Endodermal cell (in vitro differentiated cells): ENCODE data around the gene OR14A2. TPM values are rescaled to one million over a fixed set of nuclear protein-coding genes. Genes with fewer than 3 reads are reported as not detected.
"Not testable (repeated sequence)": the region's sequence is repeated elsewhere in the genome, so short reads cannot be mapped to it uniquely, and the experiment has no call there.

Source experiments
- DNase-seq: peaks from one replicate; pipeline ENCODE4 v3.0.0-alpha.2; 2017
- H3K27ac ChIP-seq: 2 replicates; pipeline ENCODE4 v1.5.1; 2013; ENCODE audit warnings: mild to moderate bottlenecking, low read depth, low read length, moderate library complexity
- H3K27me3 ChIP-seq: 2 replicates; pipeline ENCODE4 v1.6.1; 2013; ENCODE audit warnings: mild to moderate bottlenecking, low read length, moderate library complexity; ENCODE audit not compliant: insufficient read depth, control insufficient read depth, poor library complexity, severe bottlenecking
- H3K36me3 ChIP-seq: 2 replicates; pipeline ENCODE4 v1.7.0; 2013; ENCODE audit warnings: mild to moderate bottlenecking, low read length, moderate library complexity; ENCODE audit not compliant: control insufficient read depth, insufficient read depth
- H3K4me1 ChIP-seq: one replicate; pipeline ENCODE4 v1.7.0; 2013; ENCODE audit warnings: low read length; ENCODE audit not compliant: control insufficient read depth, insufficient read depth
- H3K4me3 ChIP-seq: 2 replicates; pipeline ENCODE4 v1.5.1; 2013; ENCODE audit warnings: mild to moderate bottlenecking, low read length, moderate library complexity
- H3K9ac ChIP-seq: 2 replicates; pipeline ENCODE4 v1.6.1; 2013; ENCODE audit warnings: mild to moderate bottlenecking, low read length, moderate library complexity; ENCODE audit not compliant: poor library complexity, severe bottlenecking; ENCODE audit errors: extremely low read depth
- H3K9me3 ChIP-seq: 2 replicates; pipeline ENCODE4 v1.6.1; 2013; ENCODE audit warnings: mild to moderate bottlenecking, low read length, moderate library complexity; ENCODE audit not compliant: control insufficient read depth
- H3K27ac Mint-ChIP-seq: 2 replicates; pipeline ENCODE4 v1.8.0; 2020; ENCODE audit warnings: mixed read lengths
- H3K27me3 Mint-ChIP-seq: 2 replicates; pipeline ENCODE4 v1.8.0; 2021; ENCODE audit warnings: mild to moderate bottlenecking, mixed read lengths; ENCODE audit not compliant: insufficient read depth
- H3K36me3 Mint-ChIP-seq: 2 replicates; pipeline ENCODE4 v1.8.0; 2020; ENCODE audit warnings: low read depth, mixed read lengths
- H3K4me1 Mint-ChIP-seq: 2 replicates; pipeline ENCODE4 v1.8.0; 2020; ENCODE audit warnings: mixed read lengths
- H3K4me3 Mint-ChIP-seq: 2 replicates; pipeline ENCODE4 v1.8.0; 2020; ENCODE audit warnings: mild to moderate bottlenecking, moderate library complexity, mixed read lengths
- H3K9me3 Mint-ChIP-seq: 2 replicates; pipeline ENCODE4 v1.8.0; 2020; ENCODE audit warnings: mild to moderate bottlenecking, mixed read lengths
- CTCF ChIP-seq: fragments of 200-600 bp; sonication (generic); conservative IDR thresholded peaks from 2 replicates; pipeline ENCODE4 v1.5.0; 2021; ENCODE audit warnings: antibody characterized with exemption, mild to moderate bottlenecking
- WGBS, 2 experiments: methylation state at CpG; one replicate each; pipeline versions ENCODE4 v1.1.5 to v1.1.7; 2013; ENCODE audit warnings: missing lambda C conversion rate in 2 of 2, mixed read lengths in 1 of 2; ENCODE audit not compliant: insufficient coverage in 1 of 2, insufficient read length in 1 of 2; 5-methylcytosine and 5-hydroxymethylcytosine counted together
- total RNA-seq, 2 donors: library from RNA; stranded (reverse); fragmentation: NEBNext Ultra II Directional in 1 of 2; extraction: Animal tissue kit (Norgen Biotek cat#: 25700) in 1 of 2; gene quantifications; 2 replicates in 1 of 2; 3 replicates in 1 of 2; pipeline ENCODE4 v1.2.1, GENCODE V29; 2021

OR14A2 gene
- total RNA-seq, 2 donors from 2014 or later = not detected

DNA sequence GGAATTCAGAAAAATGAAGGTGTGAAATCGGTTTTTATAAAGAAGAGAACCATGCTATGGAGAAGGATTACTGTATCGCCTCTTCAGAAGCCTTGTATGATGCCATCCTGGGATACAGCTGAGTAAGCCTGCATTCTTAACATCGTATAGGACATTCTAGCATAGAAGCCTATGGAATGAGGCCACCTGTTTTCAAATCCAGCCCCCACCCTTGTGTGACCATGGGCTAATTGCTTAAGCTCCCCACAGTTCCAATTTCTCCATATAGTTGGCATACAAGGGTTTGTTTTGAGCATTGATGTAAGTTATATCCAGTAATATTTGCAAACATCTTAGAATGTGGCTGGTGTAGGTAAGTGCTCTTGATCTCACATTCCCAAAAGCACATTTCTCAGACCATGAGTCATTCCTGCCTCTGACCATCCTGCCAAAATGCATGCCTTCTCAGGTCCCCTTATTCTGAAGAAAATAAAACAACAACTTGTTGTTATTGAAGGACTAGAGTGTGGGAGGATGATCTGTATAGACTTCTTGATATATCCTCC lies 1.5 kb downstream of the OR14A2 start:
- TF ChIP-seq CTCF = no peak
- H3K27ac Mint-ChIP-seq = no peak overlapping the region
- H3K4me3 Mint-ChIP-seq = no peak overlapping the region
- H3K4me1 Mint-ChIP-seq = no peaks in the 10 kb centered on the region
- 68 to 79% methylated on average over 2 to 3 of the region's 3 CpGs for WGBS, 2 experiments
- DNase-seq = no peak
- Histone ChIP-seq H3K4me3 (no peak overlapping the region), H3K4me1 (no peaks in the 10 kb centered on the region), H3K9me3 (peaks cover 68% of the 10 kb centered on the region), H3K27me3 (no peaks in the 10 kb centered on the region), H3K9ac (no peak overlapping the region), H3K36me3 (no peaks in the 10 kb centered on the region), H3K27ac (no peak overlapping the region)
- peaks cover 48% of the 10 kb centered on the region for H3K9me3 Mint-ChIP-seq
- H3K27me3 Mint-ChIP-seq = no peaks in the 10 kb centered on the region
- H3K36me3 Mint-ChIP-seq = no peaks in the 10 kb centered on the region

- H3K27me3 ChIP-seq, H3K27me3 Mint-ChIP-seq, H3K36me3 ChIP-seq, H3K4me3 ChIP-seq, H3K27ac Mint-ChIP-seq, H3K4me1 Mint-ChIP-seq, H3K9ac ChIP-seq, H3K4me3 Mint-ChIP-seq, DNase-seq, H3K27ac ChIP-seq, H3K36me3 Mint-ChIP-seq, H3K4me1 ChIP-seq: not testable (repeated sequence)
- peaks cover 44% of the 10 kb centered on the region for H3K9me3 Mint-ChIP-seq
- WGBS, 2 experiments = 44 to 67% methylated on average over 1 to 2 of the region's 3 CpGs
- peaks cover 76% of the 10 kb centered on the region for H3K9me3 ChIP-seq
Measured at GRCh38 chr1:247742215-247742760, 5.7 kb downstream of the OR14A2 start.

DNA sequence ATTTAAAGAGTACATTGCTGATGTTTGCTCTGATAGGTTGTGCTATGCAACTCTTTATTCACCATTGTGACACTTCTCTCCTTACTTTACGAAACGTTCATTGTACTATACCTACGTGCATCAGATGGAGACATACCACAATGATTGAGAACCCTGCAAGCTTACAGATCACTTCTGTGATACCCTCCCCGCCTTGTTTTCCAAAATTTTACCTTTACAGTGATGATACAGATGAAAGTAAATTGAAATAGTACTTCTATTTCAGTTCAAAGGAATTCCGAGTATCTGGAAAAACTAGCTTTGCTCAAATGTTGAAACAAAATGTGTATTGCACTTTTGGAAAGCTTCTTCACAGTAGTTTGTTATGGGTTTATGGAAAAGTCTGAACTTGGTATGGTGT lies 6.2 kb downstream of the OR14A2 start:
- no peak overlapping the region for H3K4me3 Mint-ChIP-seq
- DNase-seq = no peak
- Histone ChIP-seq H3K27ac (no peak overlapping the region), H3K9me3 (peaks cover 80% of the 10 kb centered on the region), H3K4me1 (no peaks in the 10 kb centered on the region), H3K9ac (no peak overlapping the region), H3K4me3 (no peak overlapping the region), H3K36me3 (no peaks in the 10 kb centered on the region), H3K27me3 (no peaks in the 10 kb centered on the region)
- H3K27ac Mint-ChIP-seq = no peak overlapping the region
- no peaks in the 10 kb centered on the region for H3K4me1 Mint-ChIP-seq
- no peaks in the 10 kb centered on the region for H3K36me3 Mint-ChIP-seq
- WGBS, 2 experiments = 76 to 92% methylated on average over 4 to 5 of the region's 5 CpGs
- peaks cover 40% of the 10 kb centered on the region for H3K9me3 Mint-ChIP-seq
- no peaks in the 10 kb centered on the region for H3K27me3 Mint-ChIP-seq
- TF ChIP-seq CTCF = no peak

- H3K36me3 Mint-ChIP-seq = no peaks in the 10 kb centered on the region
- no peak overlapping the region for H3K4me3 ChIP-seq
- H3K36me3 ChIP-seq = no peaks in the 10 kb centered on the region
- no peaks in the 10 kb centered on the region for H3K4me1 Mint-ChIP-seq
- 79% methylated on average over 2 of the region's 2 CpGs; no CpG with 5 or more reads in 1 of the 2 experiments for WGBS, 2 experiments
- no peak overlapping the region for H3K9ac ChIP-seq
- H3K4me3 Mint-ChIP-seq = no peak overlapping the region
- peaks cover 79% of the 10 kb centered on the region for H3K9me3 ChIP-seq
- no peaks in the 10 kb centered on the region for H3K27me3 ChIP-seq
- DNase-seq = no peak
- no peaks in the 10 kb centered on the region for H3K27me3 Mint-ChIP-seq
- no peaks in the 10 kb centered on the region for H3K4me1 ChIP-seq
- H3K27ac ChIP-seq = no peak overlapping the region
- no peak overlapping the region for H3K27ac Mint-ChIP-seq
- peaks cover 35% of the 10 kb centered on the region for H3K9me3 Mint-ChIP-seq
- TF ChIP-seq CTCF = no peak
Measured at GRCh38 chr1:247740721-247741120, 7.2 kb downstream of the OR14A2 start.
